Measurements from ENCODE around the gene TOGARAM2.
A peak's percentile ranks its signal among the peaks of the same experiment; 100 is the strongest.

The TOGARAM2 gene

GRCh38 chr2:29000481-29000880, 19.4 kb downstream of the TOGARAM2 start:
- peak; percentile 94 to 97 for DNase-seq

GRCh38 chr2:29000956-29001355, 19.9 kb downstream of the TOGARAM2 start:
- DNase-seq = no peak

- no peak for DNase-seq
These were observed 20.7 kb downstream of the TOGARAM2 start for GRCh38 chr2:29001806-29002205.

- no peak for DNase-seq
These were observed 23.7 kb downstream of the TOGARAM2 start for GRCh38 chr2:29004755-29005154.

- no peak for DNase-seq
These were observed 24.2 kb downstream of the TOGARAM2 start for GRCh38 chr2:29005331-29005730.

- DNase-seq = no peak
These were observed 25.2 kb downstream of the TOGARAM2 start for GRCh38 chr2:29006092-29006979.

- DNase-seq = no peak
These were observed 25.8 kb downstream of the TOGARAM2 start for GRCh38 chr2:29006980-29007301.

- no peak for DNase-seq
These were observed 28.2 kb downstream of the TOGARAM2 start for GRCh38 chr2:29009270-29009669.

GRCh38 chr2:29009711-29010677, 28.9 kb downstream of the TOGARAM2 start:
- DNase-seq = no peak

GRCh38 chr2:29010946-29011345, 29.8 kb downstream of the TOGARAM2 start:
- no peak for DNase-seq

GRCh38 chr2:29011418-29012060, 30.4 kb downstream of the TOGARAM2 start:
- DNase-seq = peak in 1 of 2 experiments; percentile 56

- peak; percentile 90 to 92 for DNase-seq
These were observed 31.1 kb downstream of the TOGARAM2 start for GRCh38 chr2:29012211-29012681.

GRCh38 chr2:29013057-29013780, 32.1 kb downstream of the TOGARAM2 start:
- DNase-seq = peak; percentile 46 to 62

GRCh38 chr2:29014331-29014730, 33.2 kb downstream of the TOGARAM2 start:
- no peak for DNase-seq

- peak; percentile 49 to 51 for DNase-seq
These were observed 33.8 kb downstream of the TOGARAM2 start for GRCh38 chr2:29014811-29015421.

- no peak for DNase-seq
These were observed 34.8 kb downstream of the TOGARAM2 start for GRCh38 chr2:29015701-29016470.

- no peak for DNase-seq
These were observed 35.4 kb downstream of the TOGARAM2 start for GRCh38 chr2:29016504-29016903.

GRCh38 chr2:29017716-29018435, 36.8 kb downstream of the TOGARAM2 start:
- peak; percentile 18 to 43 for DNase-seq

GRCh38 chr2:29021886-29022285, 40.8 kb downstream of the TOGARAM2 start:
- DNase-seq = no peak

GRCh38 chr2:29022679-29023078, 41.6 kb downstream of the TOGARAM2 start:
- no peak for DNase-seq
